ENCODE data around the gene FANCM. TPM values are rescaled to one million over a fixed set of nuclear protein-coding genes. Genes with fewer than 3 reads are reported as not detected.

FANCM gene
- total RNA-seq, 4 donors from 2014 or later, result 0.75 to 6.2 (median 4.5) TPM

- Histone ChIP-seq H3K27ac (no peak overlapping the region), H3K4me1 (no peaks in the 10 kb centered on the region), H3K9me3 (no peaks in the 10 kb centered on the region), H3K36me3 (no peaks in the 10 kb centered on the region), H3K27me3 (no peaks in the 10 kb centered on the region), H3K4me3 (no peak overlapping the region)
- in situ Hi-C loops (cut with MboI; ENCODE audit: low pct_ligation_motif_present in 1 of 4, low pct_unique_long_range_greater_than_20kb in 1 of 4, low sequenced_read_pairs in 3 of 4), result no loop called here
- 96 to 97% methylated on average over 5 of the region's 5 CpGs for WGBS, 2 donors (ENCODE audit: low coverage in 1 of 2)
- no peak for DNase-seq
- intact Hi-C loops (cut with DNase I; ENCODE audit: low total_unique reads), result no loop called here
- TF ChIP-seq EP300 (IDR thresholded peaks at IDR 0.05; ENCODE audit: low read depth), result no peak
- TF ChIP-seq CTCF (IDR thresholded peaks at IDR 0.05), result no peak
- TF ChIP-seq POLR2AphosphoS5 (IDR thresholded peaks at IDR 0.05), result no peak
- TF ChIP-seq POLR2A (IDR thresholded peaks at IDR 0.05), result no peak
Measured at GRCh38 chr14:45181329-45181728, 45.6 kb downstream of the FANCM start.

DNA sequence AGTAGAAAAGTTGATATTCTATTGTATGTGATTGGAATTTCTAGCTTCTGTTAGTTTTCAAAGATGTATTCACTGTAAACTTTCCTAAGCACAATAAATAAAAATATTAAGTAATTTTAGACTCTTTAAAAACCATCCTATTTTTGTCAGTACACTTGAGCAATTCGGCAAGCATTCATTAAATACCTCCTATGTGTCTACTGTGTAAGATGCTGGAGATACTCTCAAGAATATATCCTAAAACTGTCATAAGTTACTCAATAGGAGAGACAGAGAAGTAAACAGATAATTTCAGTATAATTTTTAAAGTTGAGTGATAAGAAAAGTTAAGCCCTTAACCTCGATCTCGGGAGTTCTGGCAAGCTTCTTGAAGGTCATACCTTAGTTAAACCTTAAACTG is 46.1 kb downstream of the FANCM start:
- intact Hi-C loops (cut with DNase I; ENCODE audit: low total_unique reads) (no loop called here), in situ Hi-C loops (cut with MboI; ENCODE audit: low pct_ligation_motif_present in 1 of 4, low pct_unique_long_range_greater_than_20kb in 1 of 4, low sequenced_read_pairs in 3 of 4) (no loop called here)
- Histone ChIP-seq H3K4me3 (no peak overlapping the region), H3K36me3 (no peaks in the 10 kb centered on the region), H3K27ac (no peak overlapping the region), H3K4me1 (no peaks in the 10 kb centered on the region), H3K9me3 (no peaks in the 10 kb centered on the region), H3K27me3 (no peaks in the 10 kb centered on the region)
- WGBS, 2 donors (ENCODE audit: low coverage in 1 of 2), result 64 to 77% methylated on average over 3 of the region's 3 CpGs
- no peak for DNase-seq
- TF ChIP-seq CTCF (IDR thresholded peaks at IDR 0.05) (no peak), EP300 (IDR thresholded peaks at IDR 0.05; ENCODE audit: low read depth) (no peak), POLR2AphosphoS5 (IDR thresholded peaks at IDR 0.05) (no peak), POLR2A (IDR thresholded peaks at IDR 0.05) (no peak)

DNA sequence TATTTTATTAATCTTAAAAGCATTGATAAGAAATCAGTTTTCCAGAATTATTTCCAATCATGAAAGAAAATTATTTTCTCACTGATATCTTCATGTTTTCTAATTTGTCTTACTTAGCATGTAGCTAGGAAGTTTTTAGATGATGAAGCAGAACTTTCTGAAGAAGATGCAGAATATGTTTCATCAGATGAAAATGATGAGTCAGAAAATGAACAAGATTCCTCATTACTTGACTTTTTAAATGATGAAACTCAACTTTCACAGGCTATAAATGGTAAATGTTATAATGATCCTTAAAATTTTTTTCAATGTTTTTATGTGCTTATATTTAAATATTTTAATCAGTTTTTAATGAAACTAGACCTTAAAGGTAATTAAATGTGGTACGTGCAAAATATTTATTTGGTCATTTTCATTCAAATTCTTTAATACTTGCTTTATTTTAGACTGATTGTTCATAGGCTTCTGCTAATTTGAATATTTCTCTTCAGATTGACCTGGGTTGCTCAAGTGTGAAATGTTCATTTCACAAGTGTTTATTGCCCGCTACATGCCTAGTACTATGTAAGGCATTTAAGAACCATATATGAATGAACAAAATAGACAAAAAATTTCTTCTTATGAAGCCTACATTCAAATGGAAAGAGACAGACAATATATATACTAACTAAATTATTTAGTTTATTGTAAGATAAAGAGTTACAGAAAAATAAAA is 49.5 kb downstream of the FANCM start:
- DNase-seq, result no peak
- Histone ChIP-seq H3K9me3 (no peaks in the 10 kb centered on the region), H3K27ac (no peak overlapping the region), H3K27me3 (no peaks in the 10 kb centered on the region), H3K36me3 (peaks cover 0 to 7% (median 0%) of the 10 kb centered on the region in 4 donors), H3K4me3 (no peak overlapping the region), H3K4me1 (no peaks in the 10 kb centered on the region)
- WGBS, 2 donors (ENCODE audit: low coverage in 1 of 2), result 93 to 97% methylated on average over 2 of the region's 2 CpGs
- intact Hi-C loops (cut with DNase I; ENCODE audit: low total_unique reads), result no loop called here
- TF ChIP-seq POLR2A (IDR thresholded peaks at IDR 0.05), result no peak
- TF ChIP-seq POLR2AphosphoS5 (IDR thresholded peaks at IDR 0.05), result no peak
- no peak for TF ChIP-seq EP300 (IDR thresholded peaks at IDR 0.05; ENCODE audit: low read depth)
- no peak for TF ChIP-seq CTCF (IDR thresholded peaks at IDR 0.05)
- in situ Hi-C loops (cut with MboI; ENCODE audit: low pct_ligation_motif_present in 1 of 4, low pct_unique_long_range_greater_than_20kb in 1 of 4, low sequenced_read_pairs in 3 of 4), result no loop called here

- no peak for DNase-seq
- in situ Hi-C loops (cut with MboI; ENCODE audit: low pct_ligation_motif_present in 1 of 4, low pct_unique_long_range_greater_than_20kb in 1 of 4, low sequenced_read_pairs in 3 of 4) (no loop called here), intact Hi-C loops (cut with DNase I; ENCODE audit: low total_unique reads) (no loop called here)
- no peaks in the 10 kb centered on the region for H3K9me3 ChIP-seq
- H3K27me3 ChIP-seq, result no peaks in the 10 kb centered on the region
- H3K27ac ChIP-seq, result no peak overlapping the region
- WGBS, 2 donors (ENCODE audit: low coverage in 1 of 2), result 85 to 88% methylated on average over 1 to 4 of the region's 4 CpGs
- no peak overlapping the region for H3K4me3 ChIP-seq
- H3K36me3 ChIP-seq, result no peaks in the 10 kb centered on the region
- no peak for TF ChIP-seq POLR2AphosphoS5 (IDR thresholded peaks at IDR 0.05)
- TF ChIP-seq EP300 (IDR thresholded peaks at IDR 0.05; ENCODE audit: low read depth), result no peak
- no peak for TF ChIP-seq POLR2A (IDR thresholded peaks at IDR 0.05)
- TF ChIP-seq CTCF (IDR thresholded peaks at IDR 0.05), result no peak
- H3K4me1 ChIP-seq, result no peaks in the 10 kb centered on the region
Measured at GRCh38 chr14:45194964-45195363, 59.2 kb downstream of the FANCM start.
